ENCODE measurements around the gene TRABD2B.

Gene TRABD2B

GRCh38 chr1:47756006-47756405 lies 241.2 kb downstream of the TRABD2B start:
- peak; percentile 7 for DNase-seq (ENCODE audit: low spot score)

GRCh38 chr1:47755101-47755990 lies 241.8 kb downstream of the TRABD2B start:
- peak; percentile 9 for DNase-seq (ENCODE audit: low spot score)

GRCh38 chr1:47754221-47754620 lies 243.0 kb downstream of the TRABD2B start:
- no peak for DNase-seq (ENCODE audit: low spot score)

- no peak for DNase-seq (ENCODE audit: low spot score)
Measured at GRCh38 chr1:47753808-47754207, 243.4 kb downstream of the TRABD2B start.

- DNase-seq (ENCODE audit: low spot score): no peak
Measured at GRCh38 chr1:47752559-47752958, 244.6 kb downstream of the TRABD2B start.

- no peak for DNase-seq (ENCODE audit: low spot score)
Measured at GRCh38 chr1:47751996-47752451, 245.2 kb downstream of the TRABD2B start.

GRCh38 chr1:47751193-47751592 lies 246.0 kb downstream of the TRABD2B start:
- no peak for DNase-seq (ENCODE audit: low spot score)

DNA sequence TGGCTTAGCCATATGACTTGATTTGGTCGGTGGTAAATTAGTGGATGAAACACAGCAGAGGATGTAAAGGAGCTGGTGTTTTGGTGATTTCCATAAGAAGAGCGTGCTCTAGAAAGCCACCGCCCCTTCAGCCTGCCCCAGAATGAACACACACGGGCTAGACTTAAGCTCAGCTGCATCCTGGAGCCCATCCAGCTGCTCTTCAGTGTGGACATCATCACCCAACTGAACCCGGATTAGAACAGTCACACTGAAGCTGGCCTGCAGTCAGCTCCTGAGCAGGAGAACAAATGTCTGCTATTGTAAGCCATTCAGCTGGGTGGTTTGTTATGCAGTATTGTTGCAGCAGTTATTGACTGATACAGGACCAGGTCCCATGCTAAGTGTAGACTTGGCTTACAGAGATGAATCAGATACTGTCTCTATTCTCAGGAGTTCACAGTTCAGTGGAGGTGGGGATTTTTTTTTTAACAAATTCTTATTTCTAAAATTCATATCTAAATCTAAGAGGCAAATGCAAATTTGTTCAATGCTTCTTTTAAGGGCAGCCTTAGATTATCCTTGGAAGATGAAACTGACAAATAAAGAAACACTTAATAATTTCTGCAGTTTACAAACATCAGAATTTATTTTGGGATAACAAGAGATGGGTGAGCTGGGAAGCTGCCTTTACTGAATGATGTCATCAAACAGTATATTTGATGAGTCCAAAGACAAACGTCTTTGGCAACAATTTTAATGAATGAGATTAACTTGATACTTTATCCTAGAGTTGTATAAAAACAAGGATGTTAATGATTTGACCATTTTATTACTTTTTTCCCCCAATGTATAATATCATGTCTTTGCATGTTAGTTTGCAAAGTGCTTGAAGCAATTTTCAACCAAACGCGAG lies 251.2 kb downstream of the TRABD2B start:
- no peak for DNase-seq (ENCODE audit: low spot score)

- DNase-seq (ENCODE audit: low spot score): no peak
Measured at GRCh38 chr1:47742890-47743760, 254.1 kb downstream of the TRABD2B start.

DNA sequence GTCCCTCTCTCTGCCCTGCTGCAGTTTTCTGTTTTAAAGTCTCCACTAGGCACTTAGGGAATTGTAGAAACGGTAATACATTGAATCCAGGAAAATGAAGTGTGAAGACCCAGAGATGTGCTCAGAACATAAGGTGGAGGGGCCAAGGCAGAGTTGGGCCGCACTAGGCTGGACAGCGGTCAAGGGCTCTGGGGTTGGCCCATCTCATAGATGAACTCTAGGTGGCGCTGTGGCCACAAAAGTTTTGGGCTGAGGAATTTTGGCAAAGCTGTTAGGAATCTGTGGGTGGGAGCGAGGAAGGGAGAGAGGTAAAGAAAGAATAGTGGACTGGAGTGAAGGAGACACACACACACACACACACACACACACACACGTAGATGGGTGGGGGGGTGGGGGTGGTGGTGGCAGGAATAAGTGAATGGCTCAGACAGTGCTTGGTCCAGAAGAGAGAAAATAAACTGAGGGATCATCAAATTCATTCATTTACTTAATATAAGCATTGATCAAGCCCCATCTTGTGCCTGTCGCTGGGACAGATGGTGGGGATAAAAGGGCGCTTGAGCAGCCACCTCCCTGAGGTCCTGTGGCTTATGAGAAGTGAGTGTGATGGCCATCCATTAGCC lies 258.5 kb downstream of the TRABD2B start:
- DNase-seq (ENCODE audit: low spot score): peak; percentile 80

- DNase-seq (ENCODE audit: low spot score): no peak
Measured at GRCh38 chr1:47732489-47732888, 264.7 kb downstream of the TRABD2B start.

DNA sequence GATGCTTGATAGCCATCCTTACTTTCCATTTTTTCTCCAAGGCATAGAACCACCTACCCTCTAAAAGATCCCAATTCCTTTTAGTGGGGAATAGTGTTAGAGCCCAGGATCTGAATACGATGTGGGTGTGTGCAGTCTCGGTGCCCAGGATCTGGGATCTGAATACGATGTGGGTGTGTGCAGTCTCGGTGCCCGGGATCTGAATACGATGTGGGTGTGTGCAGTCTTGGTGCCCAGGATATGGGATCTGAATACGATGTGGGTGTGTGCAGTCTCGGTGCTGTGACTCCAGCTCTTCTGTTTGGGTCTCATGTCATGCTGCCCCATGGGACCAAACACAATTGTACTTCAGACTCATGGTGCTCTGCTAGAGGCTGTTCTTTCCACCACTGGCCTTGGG lies 265.5 kb downstream of the TRABD2B start:
- DNase-seq (ENCODE audit: low spot score): no peak

GRCh38 chr1:47729685-47730084 lies 267.5 kb downstream of the TRABD2B start:
- DNase-seq (ENCODE audit: low spot score): no peak

DNA sequence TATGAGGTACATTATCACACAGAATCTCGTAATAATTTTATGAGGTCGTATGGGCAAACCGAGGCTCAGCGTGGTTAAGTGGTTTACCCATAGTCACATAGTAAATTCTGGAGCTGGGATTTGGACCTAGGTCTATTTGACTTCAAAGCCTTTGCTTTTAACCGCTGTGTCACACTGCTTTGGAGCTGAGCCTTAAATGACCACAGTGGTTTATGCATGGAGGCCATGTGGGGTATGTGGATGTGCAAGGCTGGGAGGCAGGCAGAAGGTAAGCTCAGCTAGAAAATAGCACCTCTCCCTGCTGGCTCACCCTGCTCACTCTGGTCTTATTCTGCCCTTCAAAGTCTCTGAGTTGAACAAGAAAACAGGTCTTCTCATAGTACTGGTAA lies 269.5 kb downstream of the TRABD2B start:
- DNase-seq (ENCODE audit: low spot score): no peak

GRCh38 chr1:47727051-47727696 lies 270.0 kb downstream of the TRABD2B start:
- no peak for DNase-seq (ENCODE audit: low spot score)

GRCh38 chr1:47725992-47726855 lies 271.0 kb downstream of the TRABD2B start:
- peak; percentile 92 for DNase-seq (ENCODE audit: low spot score)

- DNase-seq (ENCODE audit: low spot score): no peak
Measured at GRCh38 chr1:47725511-47725991, 271.6 kb downstream of the TRABD2B start.

- DNase-seq (ENCODE audit: low spot score): peak; percentile 53
Measured at GRCh38 chr1:47725000-47725473, 272.1 kb downstream of the TRABD2B start.

- no peak for DNase-seq (ENCODE audit: low spot score)
Measured at GRCh38 chr1:47724432-47724999, 272.7 kb downstream of the TRABD2B start.
